HG03558 (cell line): Measurements from ENCODE around the gene RANBP1.

Source experiments
- ATAC-seq: cut with Tn5 transposase; IDR thresholded peaks from one replicate; pipeline ENCODE4 v1.9.1; 2021; ENCODE audit warnings: moderate number of reproducible peaks; ENCODE audit not compliant: unreplicated experiment; ENCODE audit errors: extremely low read depth

Gene RANBP1

DNA sequence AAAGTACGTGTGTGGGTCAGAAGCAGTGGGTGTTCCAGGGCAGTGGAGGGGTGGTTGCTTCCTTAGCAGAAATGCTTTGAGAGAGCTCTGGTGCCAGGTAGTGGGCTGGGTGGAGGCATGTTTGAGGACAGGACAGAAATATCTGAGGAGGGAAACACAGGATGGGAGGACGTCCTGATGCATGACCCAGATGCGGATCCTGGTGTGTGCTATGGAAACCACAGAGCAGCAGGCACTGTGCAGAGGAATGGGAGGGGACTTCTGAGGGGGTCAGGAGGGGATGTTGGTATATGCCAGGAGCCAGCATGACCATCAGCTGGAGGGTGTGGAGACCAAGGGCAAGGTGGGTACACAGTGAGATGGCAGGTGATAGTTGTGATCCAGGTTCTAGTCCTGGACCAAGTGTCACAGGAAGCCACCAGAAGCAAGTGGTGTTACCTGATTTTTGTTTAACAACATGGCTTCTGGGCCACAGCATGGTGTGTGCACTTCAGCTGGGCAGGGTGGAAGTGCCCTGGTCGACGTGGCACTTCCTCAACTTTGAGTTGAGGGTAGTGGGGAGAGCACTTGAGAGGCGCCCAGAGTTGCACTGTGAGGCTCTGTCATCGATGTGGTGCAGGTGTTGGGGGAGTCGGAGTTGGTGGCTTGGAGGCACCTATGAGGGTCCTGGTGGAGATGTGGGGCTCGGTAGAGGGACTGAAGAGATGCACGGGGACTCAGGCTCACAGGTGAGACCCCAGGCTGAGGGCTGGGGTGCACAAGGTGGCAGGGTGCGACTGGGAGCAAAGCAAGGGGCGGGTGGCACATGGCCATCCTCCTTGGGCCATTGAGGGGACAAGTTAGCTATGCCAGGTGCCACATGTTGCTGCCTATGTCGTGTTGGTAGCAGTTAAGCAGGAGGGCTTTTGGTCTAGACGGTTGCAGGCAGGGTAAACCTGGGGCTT is 28.3 kb upstream of the RANBP1 start:
- ATAC-seq = no peak

DNA sequence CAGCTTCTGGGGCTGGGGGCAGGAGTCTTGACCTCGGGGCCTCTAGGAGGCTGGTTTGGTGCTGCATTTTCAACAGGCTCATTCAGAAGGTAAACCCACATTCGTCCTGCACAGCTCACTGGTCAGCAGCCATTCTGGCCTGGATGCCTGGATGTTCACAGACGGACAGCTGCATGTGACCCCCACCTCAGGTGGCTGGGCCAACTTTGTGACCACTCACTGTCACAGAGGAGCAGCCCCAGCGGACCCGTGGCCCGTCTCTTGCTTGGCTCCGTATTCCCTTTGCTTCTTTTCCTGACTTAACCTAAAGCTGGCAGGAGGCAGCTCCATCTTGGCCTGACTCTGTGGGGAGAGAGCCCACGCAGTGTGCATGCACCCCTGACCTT is 27.6 kb upstream of the RANBP1 start:
- no peak for ATAC-seq

- no peak for ATAC-seq
Observed at GRCh38 chr22:20089226-20089976, 26.5 kb upstream of the RANBP1 start.

DNA sequence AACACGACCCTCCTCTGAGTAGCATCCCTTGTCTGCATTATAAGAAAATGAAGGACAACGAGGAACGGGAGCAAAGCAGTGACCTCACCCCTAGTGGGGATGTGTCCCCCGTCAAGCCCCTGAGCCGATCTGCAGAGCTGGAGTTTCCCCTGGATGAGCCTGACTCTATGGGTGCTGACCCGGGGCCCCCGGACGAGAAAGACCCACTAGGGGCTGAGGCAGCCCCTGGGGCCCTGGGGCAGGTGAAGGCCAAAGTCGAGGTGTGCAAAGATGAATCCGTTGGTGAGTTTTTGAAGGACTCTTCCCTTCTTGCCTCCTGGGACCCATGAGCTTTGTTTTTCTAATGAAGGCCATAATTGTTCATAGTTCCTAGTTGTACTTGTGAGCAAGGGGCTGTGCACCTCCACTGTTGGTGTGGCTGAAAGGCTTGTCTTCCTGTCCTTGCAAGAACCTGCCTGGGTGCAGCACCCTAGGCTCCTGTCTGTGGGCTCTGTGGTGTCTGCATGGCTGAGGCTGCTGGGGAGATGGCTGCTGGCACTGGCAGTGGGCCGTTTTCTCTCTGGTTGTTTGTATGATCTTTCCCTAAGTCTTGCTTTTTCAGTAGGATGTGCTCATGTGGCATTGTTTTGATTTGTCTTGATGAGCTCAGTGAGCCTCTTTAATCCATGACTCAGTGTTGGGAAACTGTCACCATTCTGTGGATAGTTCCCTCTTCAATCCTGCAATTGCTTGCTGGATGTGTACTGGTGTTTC is 25.8 kb upstream of the RANBP1 start:
- ATAC-seq = no peak

GRCh38 chr22:20090730-20091240 is 25.1 kb upstream of the RANBP1 start:
- ATAC-seq = no peak

GRCh38 chr22:20091690-20092476 is 24.0 kb upstream of the RANBP1 start:
- no peak for ATAC-seq

DNA sequence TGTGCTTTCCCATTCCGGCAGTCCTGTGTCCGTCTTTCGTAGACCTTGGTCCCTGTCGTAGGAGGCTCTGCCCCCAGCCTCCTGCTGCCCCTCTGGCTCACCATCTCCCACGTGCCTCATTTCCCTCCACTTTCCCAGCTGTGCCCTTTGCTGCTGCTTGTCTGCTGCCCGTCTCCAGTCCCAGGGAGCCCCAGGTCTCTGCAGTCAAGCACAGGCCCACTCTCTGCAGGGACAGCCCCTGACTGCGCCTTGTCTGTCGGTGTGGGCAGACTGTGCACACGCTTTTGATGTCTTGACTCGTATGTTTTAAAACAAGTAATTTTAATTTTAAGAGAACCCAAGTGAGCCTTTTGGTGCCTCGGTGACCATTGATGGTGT is 23.4 kb upstream of the RANBP1 start:
- ATAC-seq = no peak

DNA sequence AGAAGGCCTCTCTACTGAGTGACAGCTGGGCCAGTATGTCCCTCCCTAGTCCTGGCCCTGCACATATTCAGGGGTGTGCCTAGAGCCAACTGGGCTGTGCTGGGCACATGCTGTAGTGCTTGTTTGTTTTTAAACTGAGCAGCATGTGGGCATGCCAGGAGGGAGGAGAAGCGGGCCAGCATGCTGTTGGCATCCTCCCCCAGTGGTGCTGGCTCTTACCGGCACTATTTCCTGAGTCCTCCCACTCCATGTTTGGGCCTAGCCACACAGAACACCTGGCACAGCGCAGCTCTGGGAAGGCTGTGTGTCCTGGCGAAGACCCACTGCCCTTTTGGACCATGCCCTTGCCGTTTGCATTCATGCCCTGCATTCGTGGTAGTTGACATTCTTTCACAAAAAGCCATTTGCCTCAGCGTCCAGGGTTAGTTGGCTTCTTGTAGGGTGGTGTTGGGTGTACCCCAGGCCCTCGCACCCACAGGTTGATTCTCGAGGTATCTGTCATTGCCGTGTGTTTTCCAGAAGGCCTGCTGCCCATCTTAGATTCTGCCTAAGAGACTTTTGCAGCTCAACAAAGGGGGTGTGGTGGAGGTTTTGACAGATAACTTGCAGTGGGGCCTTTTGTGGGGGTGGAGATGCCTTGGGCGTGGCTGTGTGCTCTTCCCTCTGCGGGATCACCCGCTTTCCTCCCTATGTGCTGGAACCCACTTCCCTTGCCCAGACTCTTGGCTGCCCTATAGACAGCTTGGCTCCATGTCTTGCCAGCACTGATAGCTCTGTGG is 22.3 kb upstream of the RANBP1 start:
- no peak for ATAC-seq

GRCh38 chr22:20094197-20094807 is 21.6 kb upstream of the RANBP1 start:
- ATAC-seq = no peak

DNA sequence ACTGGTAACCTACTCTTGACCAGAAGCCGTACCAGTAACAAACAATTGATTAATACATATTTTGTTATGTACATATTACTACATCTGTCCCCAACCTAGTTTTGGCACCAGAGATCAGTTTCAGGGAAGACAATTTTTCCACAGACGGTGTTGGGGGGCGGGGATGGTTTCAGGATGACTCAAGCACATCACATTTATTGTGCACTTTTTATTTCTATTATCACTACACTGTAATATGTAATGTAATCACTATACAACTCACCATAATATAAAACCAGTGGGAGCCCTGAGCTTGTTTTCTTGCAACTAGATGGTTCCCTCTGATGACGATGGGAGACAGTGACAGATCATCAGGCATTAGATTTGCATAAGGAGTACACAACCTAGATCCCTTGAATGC is 20.4 kb upstream of the RANBP1 start:
- no peak for ATAC-seq

- no peak for ATAC-seq
Observed at GRCh38 chr22:20096574-20097420, 19.1 kb upstream of the RANBP1 start.

- ATAC-seq = no peak
Observed at GRCh38 chr22:20099099-20099711, 16.7 kb upstream of the RANBP1 start.

GRCh38 chr22:20101638-20102037 is 14.3 kb upstream of the RANBP1 start:
- ATAC-seq = no peak

- ATAC-seq = no peak
Observed at GRCh38 chr22:20102203-20102780, 13.6 kb upstream of the RANBP1 start.

GRCh38 chr22:20105456-20106204 is 10.3 kb upstream of the RANBP1 start:
- no peak for ATAC-seq

- no peak for ATAC-seq
Observed at GRCh38 chr22:20106205-20106848, 9.6 kb upstream of the RANBP1 start.
